ENCODE measurements around the gene GRID1.
"Not testable (repeated sequence)": the region's sequence is repeated elsewhere in the genome, so short reads cannot be mapped to it uniquely, and the experiment has no call there.

DNA sequence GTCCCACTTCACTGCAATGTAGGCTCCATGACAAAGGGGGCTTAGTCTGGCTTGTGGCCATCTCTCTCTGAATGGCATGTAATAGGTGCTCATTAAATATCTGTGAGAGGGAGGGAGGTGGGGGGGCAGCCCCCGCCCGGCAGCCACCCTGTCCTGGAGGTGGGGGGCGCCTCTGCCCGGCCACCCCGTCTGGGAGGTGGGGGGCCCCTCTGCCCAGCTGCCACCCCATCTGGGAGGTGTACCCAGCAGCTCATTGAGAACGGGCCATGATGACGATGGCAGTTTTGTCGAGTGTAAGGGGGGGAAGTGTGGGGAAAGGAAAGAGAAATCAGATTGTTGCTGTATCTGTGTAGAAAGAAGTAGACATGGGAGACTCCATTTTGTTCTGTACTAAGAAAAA lies 334.5 kb downstream of the GRID1 start:
- TF ChIP-seq, protein P1, sequence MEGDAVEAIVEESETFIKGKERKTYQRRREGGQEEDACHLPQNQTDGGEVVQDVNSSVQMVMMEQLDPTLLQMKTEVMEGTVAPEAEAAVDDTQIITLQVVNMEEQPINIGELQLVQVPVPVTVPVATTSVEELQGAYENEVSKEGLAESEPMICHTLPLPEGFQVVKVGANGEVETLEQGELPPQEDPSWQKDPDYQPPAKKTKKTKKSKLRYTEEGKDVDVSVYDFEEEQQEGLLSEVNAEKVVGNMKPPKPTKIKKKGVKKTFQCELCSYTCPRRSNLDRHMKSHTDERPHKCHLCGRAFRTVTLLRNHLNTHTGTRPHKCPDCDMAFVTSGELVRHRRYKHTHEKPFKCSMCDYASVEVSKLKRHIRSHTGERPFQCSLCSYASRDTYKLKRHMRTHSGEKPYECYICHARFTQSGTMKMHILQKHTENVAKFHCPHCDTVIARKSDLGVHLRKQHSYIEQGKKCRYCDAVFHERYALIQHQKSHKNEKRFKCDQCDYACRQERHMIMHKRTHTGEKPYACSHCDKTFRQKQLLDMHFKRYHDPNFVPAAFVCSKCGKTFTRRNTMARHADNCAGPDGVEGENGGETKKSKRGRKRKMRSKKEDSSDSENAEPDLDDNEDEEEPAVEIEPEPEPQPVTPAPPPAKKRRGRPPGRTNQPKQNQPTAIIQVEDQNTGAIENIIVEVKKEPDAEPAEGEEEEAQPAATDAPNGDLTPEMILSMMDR (IDR thresholded peaks at IDR 0.05 in 2 of 3, conservative IDR thresholded peaks at IDR 0.05 in 1 of 3; ENCODE audit: borderline replicate concordance in 1 of 3, insufficient read depth in 1 of 3, low read depth in 2 of 3, low read length in 2 of 3), result not testable (repeated sequence)
- not testable (repeated sequence) for TF ChIP-seq POLR2A (IDR thresholded peaks at IDR 0.05; ENCODE audit: borderline replicate concordance, extremely low read depth, insufficient read depth, insufficient read length); EZH2 (IDR thresholded peaks at IDR 0.05); YY1 (IDR thresholded peaks at IDR 0.05; ENCODE audit: extremely low read depth, insufficient replicate concordance, low read depth, low read length); ZFX (IDR thresholded peaks at IDR 0.05); SP1 (IDR thresholded peaks at IDR 0.05; ENCODE audit: low read depth); CEBPB (IDR thresholded peaks at IDR 0.05; ENCODE audit: low read depth); RAD21 (IDR thresholded peaks at IDR 0.05; ENCODE audit: low read depth); SIN3A (IDR thresholded peaks at IDR 0.05; ENCODE audit: low read depth); FOSL1 (IDR thresholded peaks at IDR 0.05; ENCODE audit: low read depth); ELF1 (IDR thresholded peaks at IDR 0.05; ENCODE audit: borderline replicate concordance, low read depth); POLR2AphosphoS5 (IDR thresholded peaks at IDR 0.05; ENCODE audit: low read depth, low read length)
- TF ChIP-seq, protein P2, sequence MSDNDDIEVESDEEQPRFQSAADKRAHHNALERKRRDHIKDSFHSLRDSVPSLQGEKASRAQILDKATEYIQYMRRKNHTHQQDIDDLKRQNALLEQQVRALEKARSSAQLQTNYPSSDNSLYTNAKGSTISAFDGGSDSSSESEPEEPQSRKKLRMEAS (IDR thresholded peaks at IDR 0.05), result not testable (repeated sequence)
- TF ChIP-seq, protein P3, sequence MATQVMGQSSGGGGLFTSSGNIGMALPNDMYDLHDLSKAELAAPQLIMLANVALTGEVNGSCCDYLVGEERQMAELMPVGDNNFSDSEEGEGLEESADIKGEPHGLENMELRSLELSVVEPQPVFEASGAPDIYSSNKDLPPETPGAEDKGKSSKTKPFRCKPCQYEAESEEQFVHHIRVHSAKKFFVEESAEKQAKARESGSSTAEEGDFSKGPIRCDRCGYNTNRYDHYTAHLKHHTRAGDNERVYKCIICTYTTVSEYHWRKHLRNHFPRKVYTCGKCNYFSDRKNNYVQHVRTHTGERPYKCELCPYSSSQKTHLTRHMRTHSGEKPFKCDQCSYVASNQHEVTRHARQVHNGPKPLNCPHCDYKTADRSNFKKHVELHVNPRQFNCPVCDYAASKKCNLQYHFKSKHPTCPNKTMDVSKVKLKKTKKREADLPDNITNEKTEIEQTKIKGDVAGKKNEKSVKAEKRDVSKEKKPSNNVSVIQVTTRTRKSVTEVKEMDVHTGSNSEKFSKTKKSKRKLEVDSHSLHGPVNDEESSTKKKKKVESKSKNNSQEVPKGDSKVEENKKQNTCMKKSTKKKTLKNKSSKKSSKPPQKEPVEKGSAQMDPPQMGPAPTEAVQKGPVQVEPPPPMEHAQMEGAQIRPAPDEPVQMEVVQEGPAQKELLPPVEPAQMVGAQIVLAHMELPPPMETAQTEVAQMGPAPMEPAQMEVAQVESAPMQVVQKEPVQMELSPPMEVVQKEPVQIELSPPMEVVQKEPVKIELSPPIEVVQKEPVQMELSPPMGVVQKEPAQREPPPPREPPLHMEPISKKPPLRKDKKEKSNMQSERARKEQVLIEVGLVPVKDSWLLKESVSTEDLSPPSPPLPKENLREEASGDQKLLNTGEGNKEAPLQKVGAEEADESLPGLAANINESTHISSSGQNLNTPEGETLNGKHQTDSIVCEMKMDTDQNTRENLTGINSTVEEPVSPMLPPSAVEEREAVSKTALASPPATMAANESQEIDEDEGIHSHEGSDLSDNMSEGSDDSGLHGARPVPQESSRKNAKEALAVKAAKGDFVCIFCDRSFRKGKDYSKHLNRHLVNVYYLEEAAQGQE (IDR thresholded peaks at IDR 0.05; ENCODE audit: low read depth), result not testable (repeated sequence)

Data from HCT116 (cell line).